HepG2 (cell line): ENCODE measurements around the gene IL1R1. TPM values are rescaled to one million over a fixed set of nuclear protein-coding genes. Genes with fewer than 3 reads are reported as not detected.
A peak's percentile ranks its signal among the peaks of the same experiment; 100 is the strongest.

ENCODE experiments used
- ATF2 ChIP-seq: sonication (generic); formaldehyde crosslinking; IDR thresholded peaks from 2 replicates; pipeline ENCODE4 v1.4.0; 2020; ENCODE audit warnings: missing genetic modification reagents
- BHLHE40 ChIP-seq: IDR thresholded peaks from 2 replicates; pipeline ENCODE4 v1.6.1; 2011; ENCODE audit warnings: low read length, improper control_type of control experiment
- ELF3 ChIP-seq: IDR thresholded peaks from 2 replicates; pipeline ENCODE4 v1.6.1; 2016; ENCODE audit warnings: missing genetic modification reagents, missing compliant biosample characterization
- ETS1 ChIP-seq: sonication (generic); formaldehyde crosslinking; IDR thresholded peaks from 2 replicates; pipeline ENCODE4 v1.4.0; 2020; ENCODE audit warnings: missing genetic modification reagents
- GMEB1 ChIP-seq: sonication (generic); formaldehyde crosslinking; IDR thresholded peaks from 2 replicates; pipeline ENCODE4 v1.5.1; 2020; ENCODE audit warnings: missing genetic modification reagents, mild to moderate bottlenecking, borderline replicate concordance
- MTA1 ChIP-seq: sonication (generic); formaldehyde crosslinking; IDR thresholded peaks from 2 replicates; pipeline ENCODE4 v1.4.0; 2020; ENCODE audit warnings: missing genetic modification reagents, mild to moderate bottlenecking, borderline replicate concordance
- NR2F1 ChIP-seq, 2 experiments: fragments of 450-650 bp in 1 of 2; formaldehyde crosslinking in 1 of 2; IDR thresholded peaks; 2 replicates each; pipeline versions ENCODE4 v1.5.0 to v1.6.1; 2016 to 2020; ENCODE audit warnings: mild to moderate bottlenecking in 1 of 2, missing compliant biosample characterization in 1 of 2, missing genetic modification reagents in 1 of 2, moderate library complexity in 1 of 2
- SMAD3 ChIP-seq: sonication (generic); formaldehyde crosslinking; IDR thresholded peaks from 2 replicates; pipeline ENCODE4 v1.4.0; 2020; ENCODE audit warnings: missing genetic modification reagents
- TFDP2 ChIP-seq: sonication (generic); formaldehyde crosslinking; IDR thresholded peaks from 2 replicates; pipeline ENCODE4 v1.4.0; 2020; ENCODE audit warnings: missing genetic modification reagents
- THAP11 ChIP-seq: IDR thresholded peaks from 2 replicates; pipeline ENCODE4 v1.6.1; 2016; ENCODE audit warnings: missing biosample characterization, missing genetic modification reagents
- ZFP36L2 ChIP-seq: sonication (generic); formaldehyde crosslinking; IDR thresholded peaks from 2 replicates; pipeline ENCODE4 v1.4.0; 2020; ENCODE audit warnings: missing genetic modification reagents
- ZFP91 ChIP-seq: sonication (generic); formaldehyde crosslinking; IDR thresholded peaks from 2 replicates; pipeline ENCODE4 v1.9.0; 2022; ENCODE audit warnings: missing genetic modification reagents, mild to moderate bottlenecking, borderline replicate concordance
- ZNF337 ChIP-seq: sonication (generic); formaldehyde crosslinking; IDR thresholded peaks from 2 replicates; pipeline ENCODE4 v1.5.1; 2020; ENCODE audit warnings: missing genetic modification reagents, low read depth, mild to moderate bottlenecking, borderline replicate concordance
- ZNF367 ChIP-seq: sonication (generic); formaldehyde crosslinking; IDR thresholded peaks from 2 replicates; pipeline ENCODE4 v1.4.0; 2020; ENCODE audit warnings: missing genetic modification reagents, borderline replicate concordance
- ZNF574 ChIP-seq: sonication (generic); formaldehyde crosslinking; IDR thresholded peaks from 2 replicates; pipeline ENCODE4 v1.4.0; 2020; ENCODE audit warnings: missing genetic modification reagents
- ZNF597 ChIP-seq: sonication (generic); formaldehyde crosslinking; IDR thresholded peaks from 2 replicates; pipeline ENCODE4 v1.5.0; 2020; ENCODE audit warnings: missing genetic modification reagents
- ZNF607 ChIP-seq: sonication (generic); formaldehyde crosslinking; IDR thresholded peaks from 2 replicates; pipeline ENCODE4 v1.5.1; 2020; ENCODE audit warnings: missing genetic modification reagents, mild to moderate bottlenecking, borderline replicate concordance
- polyA plus RNA-seq, 8 experiments: library from polyadenylated mRNA; depleted of rRNA in 3 of 8; stranded (reverse) in 7 of 8; unstranded in 1 of 8; fragments of >200 nt; fragmentation: Illumina TruSeq in 4 of 8; extraction: Trizol in 4 of 8; gene quantifications; 2 replicates each; pipeline versions ENCODE4 v1.2.1 to v1.2.3, GENCODE V29; 2011 to 2016; ENCODE audit warnings: low read depth in 4 of 8, missing spikeins in 1 of 8, mixed read lengths in 1 of 8; ENCODE audit not compliant: insufficient read depth in 1 of 8
- total RNA-seq, 5 experiments: library from RNA; depleted of rRNA; stranded (reverse); fragments of >200 nt; fragmentation: Illumina TruSeq; extraction: Trizol; gene quantifications; 2 replicates each; pipeline ENCODE4 v1.2.3, GENCODE V29; 2016; ENCODE audit warnings: low read depth in 1 of 5

The IL1R1 gene
- total and polyA plus RNA-seq, 2 of the 13 experiments (the other 11 are each of a cell fraction or from before 2014, with no cell fraction given) = 38.0 to 93.1 TPM

- no peak for TF ChIP-seq ZNF597
- no peak for TF ChIP-seq MTA1 (CRISPR knock-in tag)
- TF ChIP-seq ZFP91 (CRISPR knock-in tag) = no peak; the same call in 1 of the 2 replicates
- TF ChIP-seq ATF2 = 0 out of 2 replicates have a peak, but pooled peaks have one; percentile 30
- peak in 1 of 2 experiments; percentile 50; a peak in 1 of 4 replicates for TF ChIP-seq NR2F1 (CRISPR knock-in tag; IDR thresholded peaks at IDR 0.05)
- peak; percentile 48; the same call in 1 of the 2 replicates for TF ChIP-seq THAP11 (CRISPR knock-in tag)
- no peak for TF ChIP-seq ZNF607 (CRISPR knock-in tag)
- no peak for TF ChIP-seq BHLHE40
- TF ChIP-seq ZNF574 (CRISPR knock-in tag) = no peak
- TF ChIP-seq GMEB1 (CRISPR knock-in tag) = 0 out of 2 replicates have a peak, but pooled peaks have one; percentile 28
- no peak for TF ChIP-seq TFDP2 (CRISPR knock-in tag)
- TF ChIP-seq ZNF337 (CRISPR knock-in tag) = no peak
- peak; percentile 51; the same call in 1 of the 2 replicates for TF ChIP-seq SMAD3 (CRISPR knock-in tag)
- TF ChIP-seq ELF3 = peak; percentile 58
- TF ChIP-seq ETS1 (CRISPR knock-in tag) = no peak
- no peak for TF ChIP-seq ZNF367 (CRISPR knock-in tag)
- no peak for TF ChIP-seq ZFP36L2 (CRISPR knock-in tag)
Observed at GRCh38 chr2:102166189-102166845, 23.8 kb downstream of the IL1R1 start (continued).
